Colon (tissue), 2 donors: ENCODE data around the gene WNT2.
"Not testable (repeated sequence)": the region's sequence is repeated elsewhere in the genome, so short reads cannot be mapped to it uniquely, and the experiment has no call there.

Experiments used
- FAIRE-seq: peaks from 2 replicates; lab custom pipeline; 2012; peaks lifted over from hg19 to GRCh38; lab: Jason Lieb, UNC
- donor health status: control.
- donor health status: control.

The WNT2 gene

GRCh38 chr7:117302396-117302795 is 20.5 kb downstream of the WNT2 start:
- no peak for FAIRE-seq

DNA sequence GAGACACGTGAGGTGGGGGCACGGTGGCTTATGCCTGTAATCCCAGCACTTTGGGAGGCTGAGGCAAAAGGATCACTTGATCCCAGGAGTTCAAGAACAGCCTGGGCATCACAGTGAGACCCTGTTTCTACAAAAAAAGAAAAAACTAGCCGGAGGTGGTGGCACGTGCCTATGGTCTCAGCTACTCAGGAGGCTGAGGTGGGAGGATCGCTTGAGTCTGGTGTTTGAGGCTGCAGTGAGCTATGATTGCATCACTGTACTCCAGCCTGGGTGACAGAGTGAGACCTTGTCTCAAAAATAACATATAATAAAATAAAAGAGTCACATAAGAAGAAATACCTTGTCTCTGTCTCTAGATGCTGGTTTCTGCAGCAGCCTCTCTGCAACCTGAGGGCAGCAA is 22.4 kb downstream of the WNT2 start:
- not testable (repeated sequence) for FAIRE-seq

DNA sequence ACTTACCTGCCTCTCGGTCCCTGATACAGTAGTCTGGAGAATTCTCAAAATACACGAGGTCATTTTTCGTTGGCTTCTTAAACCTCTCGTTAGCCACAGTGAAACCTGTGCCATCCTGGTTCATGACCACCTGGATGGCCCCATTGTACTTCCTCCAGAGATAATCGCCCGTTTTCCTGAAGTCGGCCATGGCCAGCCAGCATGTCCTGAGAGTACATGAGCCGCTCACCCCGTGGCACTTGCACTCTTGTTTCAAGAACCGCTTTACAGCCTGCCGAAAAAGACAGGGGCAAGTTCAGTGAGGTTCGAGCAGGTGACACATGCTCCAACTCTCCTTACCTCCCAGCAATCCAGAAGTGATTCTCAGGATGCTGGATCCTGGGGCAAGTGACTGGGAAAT is 25.3 kb downstream of the WNT2 start:
- FAIRE-seq = no peak

GRCh38 chr7:117296066-117296465 is 26.8 kb downstream of the WNT2 start:
- FAIRE-seq = no peak

DNA sequence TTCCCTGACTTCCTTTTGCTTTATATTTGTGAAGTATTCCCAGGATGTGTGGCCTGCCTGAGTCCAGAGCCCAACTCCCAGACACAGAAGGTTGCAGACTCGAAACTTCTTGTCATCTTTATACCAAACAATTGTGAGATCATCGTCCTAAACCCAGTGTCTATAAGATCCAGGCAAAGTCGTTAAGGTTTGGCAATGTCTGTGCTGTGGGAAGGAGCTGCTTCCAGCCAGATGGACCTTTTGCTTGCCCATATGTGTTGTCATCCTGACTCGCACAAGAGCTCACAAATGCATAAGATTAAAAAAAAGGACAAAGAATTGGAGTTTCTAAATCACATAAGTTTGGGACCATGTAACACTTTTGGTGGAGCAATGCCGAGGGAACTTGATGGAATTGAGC is 37.0 kb downstream of the WNT2 start:
- no peak for FAIRE-seq

DNA sequence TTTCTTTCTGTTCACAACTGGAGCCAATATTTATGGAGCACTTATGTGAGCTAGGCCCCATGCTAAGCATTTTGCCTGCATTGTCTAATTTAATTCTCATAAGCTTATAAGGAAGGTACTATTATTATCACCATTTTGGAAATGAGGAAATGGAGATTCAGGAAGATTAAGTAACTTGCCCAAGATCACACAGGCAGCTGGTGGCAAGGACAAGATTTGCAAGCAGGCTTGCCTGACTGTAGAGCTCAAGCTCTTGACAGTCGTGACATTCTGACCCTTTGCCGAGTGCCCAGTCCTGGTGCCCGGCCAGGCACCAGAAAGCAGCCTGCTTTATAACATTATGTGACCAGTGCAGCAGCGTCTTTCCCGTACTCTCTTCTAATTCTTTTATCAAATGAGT is 38.2 kb downstream of the WNT2 start:
- no peak for FAIRE-seq

DNA sequence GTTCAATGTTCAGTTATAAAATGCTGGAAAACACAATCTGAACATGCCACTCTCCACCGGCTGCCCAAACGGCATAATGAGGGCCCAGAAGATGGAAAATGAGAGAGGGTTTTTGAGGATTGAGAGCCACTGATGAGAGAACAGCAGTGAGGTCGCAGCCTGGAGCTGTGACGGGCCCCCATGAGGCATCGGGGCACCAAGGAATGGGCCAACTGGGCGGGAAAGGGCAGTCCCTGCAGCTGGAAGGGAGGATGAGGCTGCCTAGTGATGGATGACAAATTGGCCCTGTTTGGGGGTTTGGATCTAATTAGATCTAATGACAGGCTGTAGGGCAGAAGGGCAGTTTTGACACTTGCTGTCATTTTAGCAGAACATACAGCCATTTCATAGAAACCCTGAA is 39.1 kb downstream of the WNT2 start:
- no peak for FAIRE-seq

DNA sequence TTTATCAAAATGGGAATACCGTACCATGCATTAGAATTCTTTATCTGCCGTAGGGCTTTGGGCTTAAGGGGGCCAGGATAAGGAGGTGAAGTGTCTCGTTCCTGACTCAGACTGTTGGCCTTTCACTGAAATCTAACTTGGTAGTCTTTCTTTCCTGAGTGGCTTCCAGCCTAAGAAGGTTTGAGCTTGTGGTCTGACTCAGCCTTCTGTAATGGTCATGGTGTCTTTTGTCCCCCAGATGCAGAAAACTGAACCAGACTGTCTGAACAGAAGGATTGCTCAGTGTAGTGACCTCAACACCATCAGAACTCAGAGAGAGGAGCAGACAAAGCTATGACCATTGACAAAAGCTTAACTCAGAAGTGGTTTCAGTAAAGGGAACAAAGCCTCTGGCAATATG is 39.5 kb downstream of the WNT2 start:
- FAIRE-seq = no peak

GRCh38 chr7:117282239-117282812 is 40.5 kb downstream of the WNT2 start:
- FAIRE-seq = no peak

GRCh38 chr7:117281562-117281961 is 41.3 kb downstream of the WNT2 start:
- no peak for FAIRE-seq

GRCh38 chr7:117279931-117280557 is 42.8 kb downstream of the WNT2 start:
- FAIRE-seq = no peak

DNA sequence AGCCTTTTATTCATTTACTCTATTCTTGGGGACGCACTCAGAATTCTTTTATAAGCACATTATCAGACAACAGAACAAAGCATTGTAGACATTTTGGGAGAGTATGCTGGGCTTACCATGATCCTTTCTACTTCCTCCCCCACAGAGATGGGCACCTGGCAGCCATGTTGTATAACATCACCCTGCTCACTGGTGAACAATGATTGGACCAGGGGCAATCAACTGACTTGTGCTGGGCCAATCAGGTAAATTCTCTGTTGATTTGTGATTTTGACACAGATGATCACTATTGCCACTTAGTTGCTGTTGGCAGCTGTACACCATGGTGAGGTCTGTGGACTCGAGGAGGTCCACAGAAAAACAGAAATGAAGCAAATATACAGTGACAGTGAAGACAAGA is 43.7 kb downstream of the WNT2 start:
- FAIRE-seq = no peak

DNA sequence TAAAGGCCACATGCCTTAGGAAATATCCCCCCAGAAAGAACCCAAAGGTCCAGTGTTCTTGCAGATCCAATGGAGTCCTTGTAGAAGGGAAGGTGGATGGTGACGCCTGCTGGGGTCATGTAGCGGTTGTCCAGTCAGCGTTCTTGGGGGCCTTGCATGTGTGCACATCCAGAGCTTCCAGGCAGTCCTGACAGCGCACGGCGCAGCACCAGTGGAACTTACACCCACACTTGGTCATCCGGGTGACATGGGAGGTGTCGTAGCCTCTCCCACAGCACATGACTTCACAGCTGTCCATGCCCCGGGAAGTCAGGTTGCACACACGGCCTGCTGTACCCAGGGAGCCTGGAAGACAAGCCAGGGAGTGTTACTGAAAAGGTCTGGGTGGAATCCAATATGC is 44.8 kb downstream of the WNT2 start:
- no peak for FAIRE-seq

DNA sequence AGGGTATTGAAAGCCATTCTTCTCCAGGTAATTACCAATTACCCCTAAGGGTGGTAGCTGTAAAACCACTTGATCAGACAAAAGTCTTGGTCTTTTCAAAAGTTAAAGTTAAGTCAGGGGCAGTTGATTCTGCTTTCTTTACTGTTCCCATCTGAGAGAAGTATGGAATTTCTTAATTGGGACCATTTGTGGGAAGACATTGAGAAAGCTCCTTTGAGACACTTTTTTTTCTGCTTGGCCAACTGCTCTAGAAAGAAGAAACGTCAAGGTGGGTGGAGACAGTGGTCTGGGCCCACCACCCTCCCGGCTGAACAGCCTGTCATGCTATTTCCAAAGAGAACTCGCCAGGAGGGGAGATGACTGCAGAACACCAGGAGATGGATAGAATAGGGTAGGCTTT is 45.3 kb downstream of the WNT2 start:
- FAIRE-seq = no peak

- no peak for FAIRE-seq
Measured at GRCh38 chr7:117274951-117275350, 47.9 kb downstream of the WNT2 start.

DNA sequence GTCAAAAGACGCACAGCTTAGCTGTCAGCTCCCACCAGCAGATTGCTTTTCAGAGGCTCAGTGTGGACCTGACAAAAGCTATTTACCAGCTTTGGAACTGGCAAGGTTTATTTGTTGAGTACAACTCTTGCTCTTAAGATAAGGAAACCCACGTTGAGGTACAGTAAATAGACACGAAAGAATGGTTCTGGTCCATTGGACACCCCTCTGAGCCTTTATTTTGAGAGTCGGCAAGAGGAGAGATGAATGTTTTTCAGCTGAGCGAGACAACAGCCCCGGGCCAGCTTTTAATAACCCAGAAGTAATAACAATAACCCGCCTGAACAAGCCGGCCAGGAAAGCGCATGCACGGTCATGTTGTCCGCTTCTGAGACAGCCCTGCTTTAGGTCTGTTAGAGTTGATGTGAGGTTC is 49.0 kb downstream of the WNT2 start:
- no peak for FAIRE-seq

DNA sequence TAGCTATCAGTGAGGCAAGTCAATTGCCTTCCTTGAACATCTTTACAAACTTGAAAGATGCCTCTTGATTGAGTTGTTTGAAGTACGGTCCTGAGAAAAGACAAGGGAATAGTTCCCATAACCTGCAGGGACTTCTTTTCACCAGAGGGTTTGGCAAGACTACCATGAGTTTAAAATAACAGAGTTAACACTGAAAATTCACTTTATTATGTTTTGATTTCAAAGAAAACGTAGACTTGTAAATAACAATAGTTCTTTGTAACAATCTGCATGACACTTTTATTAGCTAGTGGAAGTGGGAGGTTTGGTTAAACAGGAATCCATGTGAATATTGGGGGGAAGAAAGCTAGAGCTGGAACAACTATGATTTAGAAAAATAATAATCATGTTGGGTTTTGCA is 49.5 kb downstream of the WNT2 start:
- no peak for FAIRE-seq

DNA sequence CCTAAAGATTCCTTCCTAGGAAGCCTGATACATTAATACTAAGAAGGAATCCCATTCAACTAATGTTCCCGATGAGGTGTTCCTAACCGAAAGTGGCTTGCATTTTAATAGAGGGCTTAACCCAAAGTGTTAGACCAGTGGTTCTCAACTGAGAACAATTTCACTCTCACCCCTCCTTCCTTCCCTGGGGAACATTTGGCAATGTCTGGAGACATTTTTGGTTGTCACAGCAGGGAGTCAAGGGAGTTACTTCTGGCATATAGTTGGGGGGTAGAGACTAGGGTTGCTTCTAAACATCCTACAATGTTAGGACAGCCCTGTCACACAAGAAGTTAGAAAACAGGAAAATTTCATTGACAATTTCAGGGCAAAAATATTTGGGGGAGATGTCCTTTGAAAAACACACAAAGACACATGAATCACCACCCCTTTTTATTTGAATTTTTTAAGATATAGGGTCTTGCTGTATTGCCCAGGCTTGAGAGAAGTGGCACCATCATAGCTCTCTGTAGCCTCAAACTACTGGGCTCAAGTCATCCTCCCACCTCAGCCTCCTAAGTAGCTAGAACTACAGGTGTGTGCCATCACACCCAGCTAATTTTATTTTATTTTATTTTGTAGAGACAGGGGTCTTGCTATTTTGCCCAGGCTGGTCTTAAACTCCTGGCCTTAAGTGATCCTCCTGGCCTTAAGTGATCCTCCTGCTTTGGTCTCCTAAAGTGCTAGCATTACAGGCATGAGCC is 50.7 kb downstream of the WNT2 start:
- no peak for FAIRE-seq

GRCh38 chr7:117271566-117271965 is 51.3 kb downstream of the WNT2 start:
- no peak for FAIRE-seq

DNA sequence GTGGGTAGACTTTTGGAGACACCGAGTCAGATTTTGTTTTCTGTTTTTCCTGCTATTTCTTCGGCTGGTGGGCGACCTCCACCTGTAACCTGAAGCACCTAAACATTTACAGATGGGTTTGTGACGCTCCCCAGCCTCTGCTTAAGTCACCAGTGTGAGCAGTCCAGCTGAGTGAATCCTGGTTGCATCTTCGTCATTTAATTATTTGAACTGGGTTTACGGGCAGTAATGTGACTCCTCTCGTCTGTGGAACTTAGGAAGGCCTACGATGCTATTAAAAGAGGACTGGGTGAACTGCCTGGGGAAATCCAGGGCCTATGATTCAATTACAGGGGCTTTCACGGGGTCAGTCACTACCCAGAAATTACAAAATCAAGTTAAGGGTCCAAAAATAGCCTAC is 52.5 kb downstream of the WNT2 start:
- no peak for FAIRE-seq

GRCh38 chr7:117269886-117270285 is 53.0 kb downstream of the WNT2 start:
- no peak for FAIRE-seq

GRCh38 chr7:117269417-117269816 is 53.4 kb downstream of the WNT2 start:
- no peak for FAIRE-seq

DNA sequence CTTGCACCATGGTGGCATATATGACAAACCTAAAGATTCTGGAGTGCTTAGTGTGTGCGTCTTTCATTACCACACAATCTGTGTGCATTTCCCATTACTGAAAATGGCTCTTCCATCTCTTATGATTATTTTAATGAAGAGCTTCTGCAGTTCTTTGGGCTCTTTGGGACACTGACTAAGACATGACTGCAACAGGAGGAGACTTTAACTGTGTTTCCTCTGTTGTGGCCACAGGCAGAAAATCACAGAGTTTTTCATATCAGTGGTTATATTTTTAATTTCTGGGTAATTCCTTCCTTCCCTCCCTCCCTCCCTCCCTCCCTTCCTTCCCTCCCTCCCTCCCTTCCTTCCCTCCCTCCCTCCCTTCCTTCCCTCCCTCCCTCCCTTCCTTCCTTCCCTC is 58.1 kb downstream of the WNT2 start:
- FAIRE-seq = no peak

DNA sequence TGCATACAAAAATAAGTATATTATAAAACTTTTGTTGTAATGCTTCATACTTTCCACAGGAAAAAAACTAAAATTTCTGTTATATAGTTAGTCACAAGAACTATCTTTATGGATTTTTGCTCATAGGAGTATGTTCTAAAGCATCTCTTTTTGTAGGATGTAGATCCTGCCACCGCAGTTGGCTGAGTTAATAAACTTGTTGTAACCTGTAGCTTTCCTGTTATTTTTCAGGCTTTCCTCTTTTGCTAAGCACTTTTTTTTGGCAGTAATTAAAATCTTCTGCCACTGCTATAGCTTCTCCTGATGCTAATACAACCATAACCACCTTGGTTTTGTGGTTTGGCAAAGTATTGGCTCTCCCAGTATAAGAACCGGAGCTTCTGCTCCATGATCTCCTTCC is 60.3 kb downstream of the WNT2 start:
- FAIRE-seq = no peak
